Effector CD8-positive, alpha-beta T cell (primary cell): ENCODE measurements around the gene TRIM50.
"Not testable (repeated sequence)": the region's sequence is repeated elsewhere in the genome, so short reads cannot be mapped to it uniquely, and the experiment has no call there.

ENCODE experiments used
- DNase-seq: peaks from one replicate; lab custom pipeline; 2025; lab: John Stamatoyannopoulos, UW
- total RNA-seq, 4 experiments: gene quantifications; one replicate each; lab custom pipeline; 2026; lab: John Stamatoyannopoulos, UW

Gene TRIM50
- 0 to 0.29 (median 0) reads per million in 4 experiments for total RNA-seq

GRCh38 chr7:73327922-73328321, at the start of gene TRIM50, which contains the start of gene FKBP6:
TRIM50 (minus strand) TSS chr7:73328082; CDS start chr7:73324787, 3,295 bp downstream.
FKBP6 (plus strand) TSS chr7:73328161; CDS start chr7:73328429, 268 bp downstream.
- not testable (repeated sequence) for DNase-seq

DNA sequence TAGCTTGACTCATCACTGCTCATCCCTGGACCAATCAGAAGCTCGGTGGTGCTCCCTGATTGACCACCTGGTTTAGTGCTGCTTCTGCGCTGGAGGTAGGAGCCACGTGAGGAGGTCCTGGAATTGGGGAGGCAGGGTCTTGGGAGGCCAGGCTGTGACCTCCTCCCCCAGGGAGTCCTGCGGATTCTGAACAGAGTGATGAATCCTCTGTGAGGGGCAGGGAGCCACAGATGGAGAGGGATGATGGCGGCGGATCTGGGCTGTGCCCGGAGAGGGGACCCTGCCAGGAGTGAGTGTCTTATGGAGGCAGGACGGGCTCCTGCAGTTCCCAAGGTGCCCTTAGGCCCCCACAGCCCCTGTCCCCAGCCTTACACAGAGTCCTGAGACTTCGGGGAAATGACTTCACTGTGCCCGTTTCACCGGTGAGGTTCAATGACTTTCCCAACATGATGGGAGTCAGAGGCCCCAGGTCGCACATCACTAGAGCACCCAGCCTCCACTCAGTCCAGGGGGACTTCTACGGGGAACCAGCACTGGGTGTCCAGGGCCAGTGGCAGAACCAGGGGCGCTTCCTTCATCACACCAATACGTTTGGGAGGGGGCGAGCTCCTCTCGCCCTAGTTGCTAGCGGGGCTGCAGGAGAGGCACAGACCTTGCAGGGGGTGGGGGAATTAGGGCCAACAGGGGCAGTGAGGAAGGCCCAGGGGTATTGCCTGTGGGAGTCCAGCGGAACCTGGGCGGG, 49.0 kb upstream of the TRIM50 start:
- no peak for DNase-seq

GRCh38 chr7:73376262-73376661, 48.4 kb upstream of the TRIM50 start:
- DNase-seq, result not testable (repeated sequence)

DNA sequence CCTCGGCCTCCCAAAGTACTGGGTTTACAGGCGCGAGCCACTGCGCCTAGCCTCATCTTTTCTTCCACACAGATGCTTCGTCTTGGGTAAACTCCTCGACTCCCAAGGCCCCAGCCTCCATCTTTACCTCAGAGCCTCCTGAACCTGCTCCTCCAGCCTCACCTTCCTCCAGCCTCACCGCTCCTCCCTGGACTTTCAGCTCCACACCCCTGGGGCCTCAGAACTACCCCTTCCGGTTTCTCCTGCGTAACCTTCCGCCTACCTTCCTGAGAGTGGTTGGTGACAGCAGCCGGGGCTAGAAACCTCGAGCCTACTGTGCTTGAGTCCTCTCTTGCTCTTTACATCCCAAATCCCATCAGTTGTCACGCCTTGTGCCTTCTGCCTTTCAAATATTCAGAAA, 45.9 kb upstream of the TRIM50 start:
- no peak for DNase-seq

DNA sequence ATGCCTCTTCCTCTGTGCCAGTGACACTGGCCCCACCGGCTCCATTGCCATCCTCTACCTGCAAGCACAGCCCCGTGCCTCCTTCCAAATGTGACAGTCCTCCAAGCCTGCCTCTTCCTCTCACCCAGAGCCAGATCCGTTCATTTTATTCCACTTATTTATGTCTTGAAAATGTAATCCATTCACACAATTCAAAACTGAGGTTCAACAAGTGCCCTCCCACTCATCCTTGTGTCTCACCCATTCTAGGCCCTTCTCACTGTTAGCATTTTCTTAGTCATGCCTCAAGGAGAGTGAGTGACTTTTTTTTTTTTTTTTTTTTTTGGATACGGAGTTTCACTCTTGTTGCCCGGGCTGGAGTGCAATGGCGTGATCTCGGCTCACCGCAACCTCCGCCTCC, 41.7 kb upstream of the TRIM50 start:
- no peak for DNase-seq

DNA sequence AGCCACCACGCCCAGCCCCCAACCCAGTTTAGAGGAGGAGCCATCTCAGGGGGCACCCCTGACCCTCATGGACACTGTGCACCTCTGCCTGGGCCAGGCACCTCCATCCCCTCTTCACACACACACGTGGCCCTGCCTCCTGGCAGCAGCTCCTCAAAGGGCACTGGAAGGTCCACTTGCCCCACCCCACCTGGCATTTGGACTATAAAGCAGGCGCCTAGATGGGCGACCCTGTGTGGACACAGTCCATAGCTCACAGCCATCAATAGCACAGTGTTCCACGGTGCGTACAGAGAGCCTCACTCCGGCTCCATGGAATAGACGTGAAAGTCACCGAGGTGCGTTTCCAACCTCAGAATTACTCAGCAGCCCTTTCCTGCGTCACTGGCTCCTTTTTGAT, 41.1 kb upstream of the TRIM50 start:
- DNase-seq, result no peak

DNA sequence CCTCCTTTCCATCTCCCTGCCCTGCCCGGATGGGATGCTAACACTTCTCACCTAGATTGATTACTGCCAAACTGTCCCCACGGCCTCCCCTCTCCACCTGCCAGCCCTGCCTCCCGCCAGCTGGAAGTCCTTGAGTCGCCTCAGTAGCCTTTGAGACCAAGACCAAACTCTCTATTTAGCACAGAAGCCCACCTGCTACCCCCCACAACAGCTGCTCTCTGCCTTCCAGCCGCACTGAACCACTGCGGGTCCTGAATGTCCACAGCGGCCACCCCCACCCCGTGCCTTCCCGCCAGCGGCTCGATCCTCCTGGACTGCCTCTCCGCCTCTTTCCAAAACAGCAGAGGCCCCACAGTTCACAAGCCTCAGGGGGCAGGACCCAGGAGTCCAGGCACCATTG, 39.1 kb upstream of the TRIM50 start:
- DNase-seq, result no peak

- no peak for DNase-seq
Measured at GRCh38 chr7:73366127-73366526, 38.2 kb upstream of the TRIM50 start.

GRCh38 chr7:73364006-73364728, 36.3 kb upstream of the TRIM50 start:
- DNase-seq, result no peak

DNA sequence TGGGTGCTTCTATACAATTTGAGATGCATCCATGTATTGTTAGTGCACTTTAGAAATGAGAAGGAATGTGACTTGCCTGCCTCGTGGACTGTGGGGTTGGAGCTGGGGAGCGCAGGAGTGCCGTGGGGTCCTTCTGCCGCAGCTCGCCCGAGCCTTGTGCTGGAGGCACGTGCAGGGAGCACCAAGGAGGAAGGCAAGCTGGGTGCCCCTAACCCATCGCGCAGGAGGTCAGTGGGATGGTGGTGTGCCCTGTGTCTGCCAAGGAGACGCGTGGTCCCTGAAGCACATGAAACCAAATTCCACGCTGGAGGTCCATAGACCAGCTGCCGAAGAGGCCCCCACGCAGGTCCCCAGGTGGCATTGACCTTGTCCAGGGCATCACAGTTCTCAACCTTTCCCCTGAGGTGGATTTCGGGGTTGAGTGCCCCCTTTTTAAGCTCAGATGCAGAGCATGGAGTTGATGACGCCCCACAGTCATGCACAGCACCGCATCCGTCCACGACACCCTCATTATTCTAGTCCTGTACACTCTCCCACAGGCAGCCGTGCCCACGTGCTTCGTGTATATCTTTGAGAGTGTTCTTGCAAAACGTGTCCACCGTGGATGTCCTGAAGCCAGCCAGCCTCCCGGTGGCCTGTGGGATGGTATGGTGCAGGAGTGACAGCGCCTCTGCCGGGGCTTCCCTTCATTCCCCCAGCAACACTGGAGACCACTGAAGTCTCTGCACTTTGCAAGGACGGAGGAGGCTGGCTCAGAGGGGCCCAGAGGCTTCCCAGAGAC, 35.5 kb upstream of the TRIM50 start:
- DNase-seq, result no peak

DNA sequence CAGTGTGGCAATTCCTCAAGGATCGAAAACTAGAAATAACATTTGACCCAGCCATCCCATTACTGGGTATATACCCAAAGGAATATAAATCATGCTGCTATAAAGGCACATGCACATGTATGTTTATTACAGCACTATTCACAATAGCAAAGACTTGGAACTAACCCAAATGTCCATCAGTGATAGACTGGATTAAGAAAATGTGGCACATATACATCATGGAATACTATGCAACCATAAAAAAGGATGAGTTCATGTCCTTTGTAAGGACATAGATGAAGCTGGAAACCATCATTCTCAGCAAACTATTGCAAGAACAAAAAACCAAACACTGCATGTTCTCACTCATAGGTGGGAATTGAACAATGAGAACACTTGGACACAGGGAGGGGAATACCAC, 32.7 kb upstream of the TRIM50 start:
- not testable (repeated sequence) for DNase-seq

- no peak for DNase-seq
Measured at GRCh38 chr7:73359746-73360375, 32.0 kb upstream of the TRIM50 start.

- DNase-seq, result no peak
Measured at GRCh38 chr7:73359306-73359705, 31.4 kb upstream of the TRIM50 start.

DNA sequence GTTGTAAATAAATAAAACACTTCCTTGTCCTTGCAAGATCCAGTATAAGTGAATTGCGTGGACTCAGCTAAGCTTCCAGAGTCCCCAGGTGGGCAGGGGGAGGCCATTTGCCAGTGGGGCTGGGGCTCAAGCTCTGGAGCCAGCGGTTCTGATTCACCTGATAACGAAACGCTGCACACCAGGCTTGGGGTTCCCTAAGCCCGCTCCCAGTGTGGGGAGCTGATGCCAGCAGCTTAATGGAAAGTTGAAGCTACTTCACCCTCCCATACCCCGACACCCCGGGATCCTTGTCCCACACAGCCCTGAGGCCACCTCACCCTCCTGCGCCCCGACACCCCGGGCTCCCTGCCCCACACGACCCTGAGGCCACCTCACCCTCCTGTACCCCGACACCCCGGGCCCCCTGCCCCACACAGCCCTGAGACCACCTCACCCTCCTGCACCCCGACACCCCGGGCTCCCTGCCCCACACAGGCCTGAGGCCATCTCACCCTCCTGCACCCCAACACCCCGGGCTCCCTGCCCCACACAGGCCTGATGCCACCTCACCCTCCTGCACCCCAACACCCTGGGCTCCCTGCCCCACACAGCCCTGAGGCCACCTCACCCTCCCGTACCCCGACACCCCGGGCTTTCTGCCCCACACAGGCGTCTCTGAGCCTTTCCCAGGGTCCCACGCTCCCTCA, 30.9 kb upstream of the TRIM50 start:
- DNase-seq, result no peak

DNA sequence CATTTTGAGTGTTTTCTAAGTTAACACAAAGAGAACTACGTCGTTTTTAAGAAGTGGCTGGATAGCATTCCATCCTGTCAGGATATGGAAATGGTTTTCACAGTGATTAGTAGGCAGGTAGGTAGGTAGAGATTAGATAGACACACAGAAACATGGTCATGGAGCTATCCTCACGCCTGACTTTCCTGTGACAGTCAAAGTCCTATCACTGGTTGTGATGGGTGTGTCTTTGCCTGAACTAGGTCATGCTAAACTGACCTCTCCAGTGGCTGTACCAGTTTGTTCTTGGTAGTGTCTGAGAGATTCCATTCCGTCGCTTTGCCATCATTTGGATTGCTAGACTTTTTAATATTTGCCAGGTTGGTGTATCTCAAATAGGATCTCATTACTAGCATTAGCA, 28.3 kb upstream of the TRIM50 start:
- no peak for DNase-seq

DNA sequence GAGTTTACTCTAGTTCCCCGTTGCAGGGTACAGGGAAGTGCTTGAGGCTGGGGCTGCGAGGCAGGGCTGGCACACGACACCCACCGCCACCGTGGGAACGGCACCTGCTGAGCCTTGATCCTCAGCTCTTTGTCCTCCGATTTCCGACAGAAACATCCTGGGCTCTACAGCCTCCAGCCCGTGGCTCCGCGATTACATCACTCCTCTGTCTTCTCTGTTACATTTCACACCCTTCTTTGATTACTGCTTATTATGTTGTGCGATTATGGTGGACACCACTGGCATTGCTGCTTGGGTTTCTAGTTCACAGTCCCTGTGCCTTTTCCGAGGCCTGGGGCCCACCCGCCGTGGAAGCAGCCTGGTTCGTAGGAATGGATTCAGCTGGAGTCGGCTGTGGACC, 26.9 kb upstream of the TRIM50 start:
- DNase-seq, result no peak

DNA sequence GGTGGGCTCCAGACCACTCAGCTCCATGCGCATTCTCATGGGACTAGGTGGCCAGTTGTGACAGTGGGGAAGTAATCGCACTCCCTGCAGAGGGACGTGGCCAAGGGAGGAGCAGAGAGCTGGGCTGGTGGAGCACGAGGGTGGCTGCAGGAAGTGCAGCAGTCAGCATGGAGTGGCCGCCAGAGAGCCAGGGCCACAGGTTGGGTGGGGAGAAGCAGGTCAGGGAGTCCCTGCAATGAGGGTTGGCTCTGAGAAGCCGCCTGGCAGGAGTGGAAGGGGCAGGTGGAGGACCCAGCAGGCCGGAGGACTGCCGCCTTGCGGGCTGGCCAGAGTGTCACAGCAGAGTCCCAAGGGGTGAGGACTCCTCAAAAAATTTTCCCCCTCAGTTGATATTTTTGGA, 26.3 kb upstream of the TRIM50 start:
- no peak for DNase-seq

- no peak for DNase-seq
Measured at GRCh38 chr7:73353243-73353642, 25.4 kb upstream of the TRIM50 start.

- DNase-seq, result no peak
Measured at GRCh38 chr7:73352784-73353183, 24.9 kb upstream of the TRIM50 start.

- no peak for DNase-seq
Measured at GRCh38 chr7:73351447-73352167, 23.7 kb upstream of the TRIM50 start.
